Stomach smooth muscle (tissue), 2 donors: ENCODE data around the gene SH3RF1.

Experiments used
- H3K27ac ChIP-seq: one replicate; pipeline ENCODE4 v1.7.0; 2013; ENCODE audit warnings: mild to moderate bottlenecking, low read length, inconsistent platforms
- H3K27me3 ChIP-seq, 2 donors: one replicate each; pipeline ENCODE4 v1.7.0; 2013; ENCODE audit warnings: low read length in 2 of 2; ENCODE audit not compliant: insufficient read depth in 2 of 2, control insufficient read depth in 1 of 2
- H3K36me3 ChIP-seq, 2 donors: one replicate each; pipeline ENCODE4 v1.7.0; 2013; ENCODE audit warnings: low read length in 2 of 2; ENCODE audit not compliant: control insufficient read depth in 2 of 2, insufficient read depth in 2 of 2
- H3K4me1 ChIP-seq: one replicate; pipeline ENCODE4 v1.7.0; 2013; ENCODE audit warnings: low read length; ENCODE audit not compliant: control insufficient read depth, insufficient read depth
- H3K4me3 ChIP-seq, 2 donors: one replicate each; pipeline ENCODE4 v1.7.0; 2013; ENCODE audit warnings: low read length in 2 of 2
- H3K9ac ChIP-seq, 2 donors: one replicate each; pipeline ENCODE4 v1.7.0; 2013; ENCODE audit warnings: low read length in 2 of 2, mild to moderate bottlenecking in 1 of 2
- H3K9me3 ChIP-seq, 2 donors: one replicate each; pipeline ENCODE4 v1.7.0; 2013; ENCODE audit warnings: low read length in 2 of 2; ENCODE audit not compliant: control insufficient read depth in 2 of 2
- donor health status: healthy.
- donor health status: Pancreatic carcinoma.

SH3RF1 gene

GRCh38 chr4:169251291-169252235 is 19.2 kb downstream of the SH3RF1 start:
- Histone ChIP-seq H3K27ac (no peak overlapping the region), H3K9me3 (no peaks in the 10 kb centered on the region), H3K27me3 (no peaks in the 10 kb centered on the region), H3K4me1 (peaks cover 8% of the 10 kb centered on the region), H3K9ac (no peak overlapping the region), H3K4me3 (no peak overlapping the region), H3K36me3 (no peaks in the 10 kb centered on the region)

- no peaks in the 10 kb centered on the region for H3K36me3 ChIP-seq
- no peak overlapping the region for H3K9ac ChIP-seq
- no peak overlapping the region for H3K4me3 ChIP-seq
- H3K27ac ChIP-seq = no peak overlapping the region
- no peaks in the 10 kb centered on the region for H3K9me3 ChIP-seq
- peaks cover 8% of the 10 kb centered on the region for H3K4me1 ChIP-seq
- no peaks in the 10 kb centered on the region for H3K27me3 ChIP-seq
Observed at GRCh38 chr4:169250796-169251195, 20.0 kb downstream of the SH3RF1 start.

DNA sequence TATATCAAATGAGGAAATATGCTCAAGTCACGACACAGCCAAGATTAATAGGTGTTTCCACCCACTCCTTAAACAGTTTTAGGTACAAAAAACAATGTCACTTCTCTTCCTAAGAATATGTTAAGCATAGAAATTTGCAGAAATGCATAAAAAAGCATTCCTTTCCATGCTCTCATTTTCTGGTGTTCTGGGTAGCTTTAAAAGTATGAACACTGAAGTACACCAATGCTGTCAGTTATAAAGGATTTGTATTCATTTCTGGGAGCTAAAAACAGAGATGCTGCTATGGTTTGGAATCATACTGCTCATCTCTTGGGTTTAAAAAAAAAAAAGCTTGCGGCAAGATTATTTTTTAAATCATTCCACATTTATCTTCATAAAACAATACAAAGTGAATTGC is 20.8 kb downstream of the SH3RF1 start:
- Histone ChIP-seq H3K36me3 (no peaks in the 10 kb centered on the region), H3K4me3 (no peak overlapping the region), H3K4me1 (peaks cover 8% of the 10 kb centered on the region), H3K27ac (no peak overlapping the region), H3K9ac (no peak overlapping the region), H3K27me3 (no peaks in the 10 kb centered on the region), H3K9me3 (no peaks in the 10 kb centered on the region)

DNA sequence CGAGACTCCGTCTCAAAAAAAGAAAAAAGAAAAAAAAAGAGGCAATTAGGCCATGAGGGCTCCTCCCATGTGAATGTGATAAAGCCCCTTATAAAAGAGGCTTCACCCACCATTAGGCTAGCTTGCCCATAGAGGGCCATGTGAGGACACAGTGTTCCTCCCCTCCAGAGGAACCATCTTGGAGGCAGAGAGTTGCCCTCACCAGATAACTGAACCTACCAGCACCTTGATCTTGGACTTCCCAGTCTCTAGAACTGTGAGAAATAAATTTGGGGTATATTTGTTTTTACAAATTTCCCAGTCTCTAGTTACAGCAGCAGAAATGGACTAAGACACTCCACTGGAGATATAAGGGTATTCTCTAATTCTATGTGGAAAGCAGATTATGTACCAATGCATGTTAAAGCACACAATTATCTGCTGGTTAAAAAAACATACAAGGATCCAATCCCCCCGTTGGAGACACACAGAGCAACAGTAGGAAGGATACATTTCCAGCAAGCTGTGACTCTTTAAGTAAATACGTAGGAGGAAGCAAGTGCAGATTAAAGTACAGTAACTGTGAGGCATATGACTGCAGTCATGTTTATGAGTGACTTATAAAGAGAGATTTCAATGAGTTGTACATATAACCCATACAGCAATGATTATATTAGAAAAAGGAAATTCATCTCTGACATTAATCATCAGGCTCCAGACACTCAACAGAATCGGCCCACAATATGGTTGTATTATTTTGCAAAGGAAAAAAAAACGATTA is 21.4 kb downstream of the SH3RF1 start:
- Histone ChIP-seq H3K4me3 (no peak overlapping the region), H3K9me3 (no peaks in the 10 kb centered on the region), H3K36me3 (no peaks in the 10 kb centered on the region), H3K27ac (no peak overlapping the region), H3K4me1 (peaks cover 6% of the 10 kb centered on the region), H3K27me3 (no peaks in the 10 kb centered on the region), H3K9ac (no peak overlapping the region)

DNA sequence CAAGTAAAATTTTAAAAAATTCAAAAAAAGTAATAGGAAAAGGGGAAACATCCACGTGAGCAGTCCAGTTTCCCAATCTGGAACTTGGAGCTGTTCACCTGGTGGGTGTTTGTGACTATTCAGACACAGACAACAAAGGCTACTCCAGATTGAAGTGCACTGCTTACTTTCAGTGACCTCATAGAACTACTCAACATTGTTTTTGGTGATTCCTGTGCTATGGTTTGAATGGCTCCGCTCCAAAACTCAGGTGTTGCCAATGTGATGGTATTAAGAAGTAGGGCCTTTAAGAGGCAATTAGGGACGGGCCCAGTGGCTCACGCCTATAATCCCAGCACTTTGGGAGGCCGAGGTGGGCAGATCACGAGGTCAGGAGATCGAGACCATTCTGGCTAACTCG is 22.1 kb downstream of the SH3RF1 start:
- Histone ChIP-seq H3K4me3 (no peak overlapping the region), H3K9ac (no peak overlapping the region), H3K4me1 (peaks cover 6% of the 10 kb centered on the region), H3K27ac (no peak overlapping the region), H3K27me3 (no peaks in the 10 kb centered on the region), H3K9me3 (no peaks in the 10 kb centered on the region), H3K36me3 (no peaks in the 10 kb centered on the region)

DNA sequence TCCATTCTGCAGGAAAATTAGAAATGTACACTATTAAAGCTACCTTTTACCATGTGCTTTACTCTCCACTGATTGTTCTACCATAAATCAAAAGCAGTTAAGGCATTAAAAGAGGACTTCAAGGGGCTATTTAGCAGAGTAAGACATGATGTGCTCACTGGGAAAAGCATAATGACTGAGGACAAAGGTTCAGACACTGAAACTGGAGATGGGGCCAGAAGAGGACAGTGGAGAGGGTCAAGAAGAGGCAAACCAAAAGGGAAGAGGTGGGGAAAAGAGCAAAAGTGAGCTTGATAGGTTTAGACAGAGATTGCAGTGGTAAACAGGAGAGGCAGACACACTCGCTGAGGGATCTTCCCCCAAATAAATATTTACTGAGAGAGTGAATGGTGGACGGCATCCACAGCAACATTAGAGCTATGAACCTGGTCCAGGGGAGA is 23.8 kb downstream of the SH3RF1 start:
- Histone ChIP-seq H3K36me3 (no peaks in the 10 kb centered on the region), H3K9ac (no peak overlapping the region), H3K4me3 (no peak overlapping the region), H3K9me3 (no peaks in the 10 kb centered on the region), H3K27me3 (no peaks in the 10 kb centered on the region), H3K27ac (no peak overlapping the region), H3K4me1 (no peaks in the 10 kb centered on the region)

- H3K27me3 ChIP-seq = no peaks in the 10 kb centered on the region
- no peak overlapping the region for H3K27ac ChIP-seq
- H3K4me1 ChIP-seq = no peaks in the 10 kb centered on the region
- H3K36me3 ChIP-seq = no peaks in the 10 kb centered on the region
- no peak overlapping the region for H3K9ac ChIP-seq
- H3K9me3 ChIP-seq = no peaks in the 10 kb centered on the region
- no peak overlapping the region for H3K4me3 ChIP-seq
Observed at GRCh38 chr4:169246279-169246678, 24.5 kb downstream of the SH3RF1 start.

GRCh38 chr4:169245061-169245460 is 25.7 kb downstream of the SH3RF1 start:
- H3K27me3 ChIP-seq = no peaks in the 10 kb centered on the region
- no peak overlapping the region for H3K9ac ChIP-seq
- no peak overlapping the region for H3K27ac ChIP-seq
- H3K4me3 ChIP-seq = no peak overlapping the region
- H3K36me3 ChIP-seq = no peaks in the 10 kb centered on the region
- no peaks in the 10 kb centered on the region for H3K9me3 ChIP-seq
- H3K4me1 ChIP-seq = no peaks in the 10 kb centered on the region

- no peaks in the 10 kb centered on the region for H3K27me3 ChIP-seq
- no peaks in the 10 kb centered on the region for H3K9me3 ChIP-seq
- H3K9ac ChIP-seq = no peak overlapping the region
- no peaks in the 10 kb centered on the region for H3K36me3 ChIP-seq
- no peak overlapping the region for H3K27ac ChIP-seq
- H3K4me1 ChIP-seq = no peaks in the 10 kb centered on the region
- H3K4me3 ChIP-seq = no peak overlapping the region
Observed at GRCh38 chr4:169243825-169244609, 26.7 kb downstream of the SH3RF1 start.

- H3K27ac ChIP-seq = no peak overlapping the region
- peaks cover 19% of the 10 kb centered on the region for H3K4me1 ChIP-seq
- H3K27me3 ChIP-seq = no peaks in the 10 kb centered on the region
- H3K9ac ChIP-seq = no peak overlapping the region
- H3K36me3 ChIP-seq = no peaks in the 10 kb centered on the region
- no peak overlapping the region for H3K4me3 ChIP-seq
- no peaks in the 10 kb centered on the region for H3K9me3 ChIP-seq
Observed at GRCh38 chr4:169241464-169241863, 29.3 kb downstream of the SH3RF1 start.
